GM23338 (cell line): ENCODE data around the gene ATP5ME. TPM values are rescaled to one million over a fixed set of nuclear protein-coding genes. Genes with fewer than 3 reads are reported as not detected.
"Not testable (repeated sequence)": the region's sequence is repeated elsewhere in the genome, so short reads cannot be mapped to it uniquely, and the experiment has no call there.

Experiments used
- ATAC-seq: fragments of 200-7000 bp; cut with Tn5 transposase; 3 replicates; pipeline ENCODE4 v1.9.1; 2020
- DNase-seq: peaks from one replicate; pipeline ENCODE4 v3.0.0-alpha.2; 2015; ENCODE audit warnings: low spot score
- H2AFZ ChIP-seq: fragments of 200-600 bp; sonication (generic); 2 replicates; pipeline ENCODE4 v1.8.0; 2016; ENCODE audit warnings: antibody characterized with exemption, mild to moderate bottlenecking, moderate library complexity
- H3F3A ChIP-seq: fragments of 200-600 bp; sonication (generic); replicated peaks from 2 replicates; pipeline ENCODE4 v1.8.0; 2017; ENCODE audit warnings: antibody characterized with exemption, mixed run types, low read depth
- H3K27ac ChIP-seq: fragments of 200-600 bp; sonication (generic); 2 replicates; pipeline ENCODE4 v1.6.1; 2016; ENCODE audit warnings: low read depth
- H3K27me3 ChIP-seq: fragments of 200-600 bp; sonication (generic); 2 replicates; pipeline ENCODE4 v1.8.0; 2016; ENCODE audit warnings: mild to moderate bottlenecking, mixed run types, moderate library complexity; ENCODE audit not compliant: insufficient read depth
- H3K36me3 ChIP-seq: fragments of 200-600 bp; sonication (generic); 2 replicates; pipeline ENCODE4 v1.8.0; 2016; ENCODE audit warnings: mild to moderate bottlenecking; ENCODE audit not compliant: insufficient read depth
- H3K4me1 ChIP-seq: fragments of 200-600 bp; sonication (generic); 2 replicates; pipeline ENCODE4 v1.8.0; 2016; ENCODE audit warnings: mild to moderate bottlenecking, moderate library complexity; ENCODE audit not compliant: insufficient read depth
- H3K4me2 ChIP-seq: fragments of 200-600 bp; sonication (generic); 2 replicates; pipeline ENCODE4 v1.7.1; 2017; ENCODE audit warnings: mixed run types
- H3K4me3 ChIP-seq: fragments of 200-600 bp; sonication (generic); 2 replicates; pipeline ENCODE4 v1.6.1; 2016; ENCODE audit warnings: mixed run types
- H3K79me2 ChIP-seq: fragments of 200-600 bp; sonication (generic); replicated peaks from 2 replicates; pipeline ENCODE4 v1.8.0; 2017; ENCODE audit warnings: mild to moderate bottlenecking; ENCODE audit not compliant: insufficient read depth
- H3K9me2 ChIP-seq: fragments of 200-600 bp; sonication (generic); 2 replicates; pipeline ENCODE4 v1.8.0; 2017; ENCODE audit not compliant: insufficient read depth
- H4K20me1 ChIP-seq: fragments of 200-600 bp; sonication (generic); replicated peaks from 2 replicates; pipeline ENCODE4 v1.8.0; 2017; ENCODE audit warnings: mild to moderate bottlenecking; ENCODE audit not compliant: insufficient read depth
- H3K27ac Mint-ChIP-seq: 2 replicates; pipeline ENCODE4 v1.8.0; 2020; ENCODE audit warnings: inconsistent platforms, mild to moderate bottlenecking, moderate library complexity, mixed read lengths
- H3K27me3 Mint-ChIP-seq: 3 replicates; pipeline ENCODE4 v1.8.0; 2022; ENCODE audit warnings: low read depth, mild to moderate bottlenecking, moderate library complexity, mixed read lengths, inconsistent platforms; ENCODE audit not compliant: insufficient read depth, poor library complexity
- H3K36me3 Mint-ChIP-seq: 3 replicates; pipeline ENCODE4 v1.8.0; 2021; ENCODE audit warnings: low read depth, mild to moderate bottlenecking, inconsistent platforms, moderate library complexity, mixed read lengths
- H3K4me1 Mint-ChIP-seq: 3 replicates; pipeline ENCODE4 v1.8.0; 2020; ENCODE audit warnings: mild to moderate bottlenecking, inconsistent platforms, mixed read lengths
- H3K4me3 Mint-ChIP-seq: 3 replicates; pipeline ENCODE4 v1.8.0; 2021; ENCODE audit warnings: moderate library complexity, mild to moderate bottlenecking, inconsistent platforms, mixed read lengths
- H3K9me3 Mint-ChIP-seq: 3 replicates; pipeline ENCODE4 v1.8.0; 2020; ENCODE audit warnings: moderate library complexity, mild to moderate bottlenecking, inconsistent platforms, mixed read lengths
- CREB1 ChIP-seq: fragments of 250-450 bp; sonication (Bioruptor Pico); IDR thresholded peaks from 2 replicates; pipeline ENCODE4 v1.5.0; 2020; ENCODE audit warnings: low read depth, mild to moderate bottlenecking, moderate library complexity
- JUNB ChIP-seq: IDR thresholded peaks from one replicate; pipeline ENCODE4 v1.6.1; 2016; ENCODE audit warnings: antibody characterized with exemption; ENCODE audit not compliant: unreplicated experiment
- NANOG ChIP-seq: IDR thresholded peaks from 2 replicates; pipeline ENCODE4 v1.6.1; 2016; ENCODE audit warnings: antibody characterized with exemption, borderline replicate concordance
- ZNF114 ChIP-seq: fragments of 250-450 bp; sonication (Bioruptor Pico); IDR thresholded peaks from 2 replicates; pipeline ENCODE4 v1.5.0; 2020; ENCODE audit warnings: mild to moderate bottlenecking, moderate library complexity
- ZNF331 ChIP-seq: fragments of 250-450 bp; sonication (Bioruptor Pico); IDR thresholded peaks from 2 replicates; pipeline ENCODE4 v1.5.0; 2020; ENCODE audit warnings: low read depth, mild to moderate bottlenecking, moderate library complexity
- polyA plus RNA-seq: library from polyadenylated mRNA; unstranded; fragments of >200 nt; fragmentation: Nextera tagmentation; extraction: Ambion mirVana; gene quantifications from 2 replicates; pipeline ENCODE4 v1.2.1, GENCODE V29; 2016
- total RNA-seq: library from RNA; depleted of rRNA; stranded (reverse); fragments of >200 nt; shearing (Covaris generic); gene quantifications from 2 replicates; pipeline ENCODE4 v1.2.3, GENCODE V29; 2014

ATP5ME gene
- total and polyA plus RNA-seq, 2 experiments from 2014 or later, result 60.5 to 2,021 TPM

- no peak for TF ChIP-seq NANOG
- no peak for TF ChIP-seq CREB1 (CRISPR knock-in tag)
- no peak for TF ChIP-seq JUNB
Measured at GRCh38 chr4:671769-672168, 2.3 kb downstream of the ATP5ME start (continued).

GRCh38 chr4:669806-670559 lies 4.1 kb downstream of the ATP5ME start:
- H3K27me3 Mint-ChIP-seq, result peaks cover 18% of the 10 kb centered on the region
- H2AFZ ChIP-seq, H3K9me3 Mint-ChIP-seq, H3K27me3 ChIP-seq, H3F3A ChIP-seq, H3K4me2 ChIP-seq, H3K4me1 ChIP-seq, H4K20me1 ChIP-seq, H3K4me1 Mint-ChIP-seq, H3K9me2 ChIP-seq, H3K27ac ChIP-seq, DNase-seq, H3K27ac Mint-ChIP-seq, ATAC-seq, H3K4me3 ChIP-seq, H3K4me3 Mint-ChIP-seq: not testable (repeated sequence)
- Histone ChIP-seq H3K79me2 (peaks cover 12% of the 10 kb centered on the region), H3K36me3 (peaks cover 20% of the 10 kb centered on the region)
- peaks cover 33% of the 10 kb centered on the region for H3K36me3 Mint-ChIP-seq

GRCh38 chr4:668219-668618 lies 5.9 kb downstream of the ATP5ME start:
- not testable (repeated sequence) for H3K27ac ChIP-seq, H2AFZ ChIP-seq, H3K4me1 Mint-ChIP-seq, H3K27ac Mint-ChIP-seq, H3K4me1 ChIP-seq, DNase-seq, H3K4me3 ChIP-seq, H3K79me2 ChIP-seq, H3F3A ChIP-seq, H3K9me2 ChIP-seq, H3K4me2 ChIP-seq, H3K4me3 Mint-ChIP-seq, H4K20me1 ChIP-seq, H3K9me3 Mint-ChIP-seq, H3K27me3 ChIP-seq, ATAC-seq
- Mint-ChIP-seq H3K27me3 (peaks cover 17% of the 10 kb centered on the region), H3K36me3 (peaks cover 29% of the 10 kb centered on the region)
- peaks cover 20% of the 10 kb centered on the region for H3K36me3 ChIP-seq

- H3F3A ChIP-seq, result peaks cover 5% of the 10 kb centered on the region; the same call in 1 of the 2 replicates
Measured at GRCh38 chr4:667545-667925, 6.5 kb downstream of the ATP5ME start.

More at GRCh38 chr4:667545-667925, 6.5 kb downstream of the ATP5ME start:
- no peak overlapping the region for H2AFZ ChIP-seq
- no peak overlapping the region for H3K27ac ChIP-seq
- Mint-ChIP-seq H3K4me3 (no peak overlapping the region), H3K27me3 (peaks cover 12% of the 10 kb centered on the region), H3K4me1 (no peaks in the 10 kb centered on the region; the same call in 2 of the 3 replicates), H3K9me3 (no peaks in the 10 kb centered on the region; the same call in 2 of the 3 replicates), H3K27ac (no peak overlapping the region), H3K36me3 (peaks cover 22% of the 10 kb centered on the region)
- TF ChIP-seq ZNF114 (CRISPR knock-in tag), result no peak
- TF ChIP-seq ZNF331 (CRISPR knock-in tag), result no peak
- H3K36me3 ChIP-seq, result peaks cover 13% of the 10 kb centered on the region
- no peaks in the 10 kb centered on the region; the same call in 1 of the 2 replicates for H4K20me1 ChIP-seq
- no peak overlapping the region for H3K4me2 ChIP-seq
- H3K79me2 ChIP-seq, result no peaks in the 10 kb centered on the region
- DNase-seq, result no peak
- no peaks in the 10 kb centered on the region for H3K4me1 ChIP-seq
- H3K4me3 ChIP-seq, result no peak overlapping the region
- H3K9me2 ChIP-seq, result no peaks in the 10 kb centered on the region
- ATAC-seq, result no peak
- H3K27me3 ChIP-seq, result no peaks in the 10 kb centered on the region
